Measurements from ENCODE around the gene TAGLN3. TPM values are rescaled to one million over a fixed set of nuclear protein-coding genes. Genes with fewer than 3 reads are reported as not detected.

Gene TAGLN3
- total RNA-seq, 2 donors from 2014 or later: 3.2 TPM; not detected in 1

DNA sequence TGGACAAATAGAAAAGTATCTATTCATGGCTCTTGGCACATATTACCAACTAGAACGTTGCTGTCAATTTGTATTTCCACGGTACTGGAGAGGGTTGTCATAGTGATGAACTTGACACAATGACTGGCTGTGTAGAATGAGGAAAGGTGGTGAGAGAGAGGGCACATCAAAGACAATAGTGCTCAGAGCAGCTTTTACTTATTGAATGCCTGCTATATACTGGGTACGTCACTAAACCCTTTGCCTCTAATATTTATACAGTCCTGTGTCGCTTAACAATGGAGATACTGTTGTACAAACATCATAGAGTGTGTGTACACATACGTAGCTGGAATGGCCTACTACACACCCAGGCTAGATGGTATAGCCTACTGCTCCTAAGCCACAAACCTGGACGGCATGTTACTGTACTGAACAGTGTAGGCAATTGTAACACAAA, 44.1 kb downstream of the TAGLN3 start:
- TF ChIP-seq POLR2AphosphoS5 (IDR thresholded peaks at IDR 0.05): no peak
- TF ChIP-seq POLR2A (IDR thresholded peaks at IDR 0.05): no peak
- TF ChIP-seq, protein P1, sequence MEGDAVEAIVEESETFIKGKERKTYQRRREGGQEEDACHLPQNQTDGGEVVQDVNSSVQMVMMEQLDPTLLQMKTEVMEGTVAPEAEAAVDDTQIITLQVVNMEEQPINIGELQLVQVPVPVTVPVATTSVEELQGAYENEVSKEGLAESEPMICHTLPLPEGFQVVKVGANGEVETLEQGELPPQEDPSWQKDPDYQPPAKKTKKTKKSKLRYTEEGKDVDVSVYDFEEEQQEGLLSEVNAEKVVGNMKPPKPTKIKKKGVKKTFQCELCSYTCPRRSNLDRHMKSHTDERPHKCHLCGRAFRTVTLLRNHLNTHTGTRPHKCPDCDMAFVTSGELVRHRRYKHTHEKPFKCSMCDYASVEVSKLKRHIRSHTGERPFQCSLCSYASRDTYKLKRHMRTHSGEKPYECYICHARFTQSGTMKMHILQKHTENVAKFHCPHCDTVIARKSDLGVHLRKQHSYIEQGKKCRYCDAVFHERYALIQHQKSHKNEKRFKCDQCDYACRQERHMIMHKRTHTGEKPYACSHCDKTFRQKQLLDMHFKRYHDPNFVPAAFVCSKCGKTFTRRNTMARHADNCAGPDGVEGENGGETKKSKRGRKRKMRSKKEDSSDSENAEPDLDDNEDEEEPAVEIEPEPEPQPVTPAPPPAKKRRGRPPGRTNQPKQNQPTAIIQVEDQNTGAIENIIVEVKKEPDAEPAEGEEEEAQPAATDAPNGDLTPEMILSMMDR (IDR thresholded peaks at IDR 0.05): no peak
- 61% methylated on average over 6 of the region's 6 CpGs for WGBS
- no peak for DNase-seq (ENCODE audit: low spot score)
- H3K9me3 ChIP-seq: no peaks in the 10 kb centered on the region
- no peak overlapping the region for H3K4me3 ChIP-seq
- no peaks in the 10 kb centered on the region for H3K4me1 ChIP-seq (replicated peaks)
- H3K36me3 ChIP-seq: no peaks in the 10 kb centered on the region
- H3K27ac ChIP-seq: no peak overlapping the region
- intact Hi-C loops (cut with DNase I): loop anchor here (5.0 kb wide), 1 partner anchor 376 kb away; no protein-coding TSS in a partner anchor
- H3K27me3 ChIP-seq (replicated peaks; ENCODE audit: insufficient read depth): no peaks in the 10 kb centered on the region

DNA sequence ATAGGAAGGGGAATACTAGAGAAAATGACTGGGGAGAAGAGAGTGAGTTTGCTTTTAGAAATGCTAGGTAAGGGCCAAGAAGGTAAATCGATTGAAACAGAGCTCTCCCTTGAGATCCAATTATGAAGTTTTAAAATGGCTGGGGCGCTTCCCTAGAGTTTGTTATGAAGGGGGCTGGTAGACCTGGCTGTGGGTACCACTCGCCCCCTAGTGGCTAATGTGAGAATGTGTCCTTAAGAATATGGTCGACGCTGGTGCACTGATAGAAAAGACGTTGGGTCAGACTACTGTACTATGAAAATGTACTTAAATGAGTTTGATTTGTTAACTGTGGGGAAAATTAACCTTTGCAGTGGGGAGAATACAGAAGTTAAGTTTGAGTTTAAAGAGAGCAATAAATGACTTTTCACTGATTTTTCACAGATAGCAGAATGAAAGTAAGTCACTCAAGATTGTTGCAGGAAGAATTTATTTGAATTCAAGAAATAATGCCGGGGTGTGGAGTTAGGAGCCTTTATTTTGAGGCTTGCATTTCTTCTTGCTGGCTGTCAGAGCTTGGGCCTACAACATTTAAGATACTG, 45.0 kb downstream of the TAGLN3 start:
- intact Hi-C loops (cut with DNase I): loop anchor here (5.0 kb wide), 1 partner anchor 376 kb away; no protein-coding TSS in a partner anchor
- no peak overlapping the region for H3K27ac ChIP-seq
- H3K4me3 ChIP-seq: no peak overlapping the region
- H3K4me1 ChIP-seq (replicated peaks): no peaks in the 10 kb centered on the region
- WGBS: 10% methylated on average over 7 of the region's 7 CpGs
- TF ChIP-seq, protein P1 (IDR thresholded peaks at IDR 0.05): peak; percentile 56 to 73 (median 66)
- TF ChIP-seq POLR2AphosphoS5 (IDR thresholded peaks at IDR 0.05): no peak
- no peak for TF ChIP-seq POLR2A (IDR thresholded peaks at IDR 0.05)
- no peaks in the 10 kb centered on the region for H3K36me3 ChIP-seq
- no peaks in the 10 kb centered on the region for H3K27me3 ChIP-seq (replicated peaks; ENCODE audit: insufficient read depth)
- no peaks in the 10 kb centered on the region for H3K9me3 ChIP-seq
- DNase-seq (ENCODE audit: low spot score): peak; percentile 14

DNA sequence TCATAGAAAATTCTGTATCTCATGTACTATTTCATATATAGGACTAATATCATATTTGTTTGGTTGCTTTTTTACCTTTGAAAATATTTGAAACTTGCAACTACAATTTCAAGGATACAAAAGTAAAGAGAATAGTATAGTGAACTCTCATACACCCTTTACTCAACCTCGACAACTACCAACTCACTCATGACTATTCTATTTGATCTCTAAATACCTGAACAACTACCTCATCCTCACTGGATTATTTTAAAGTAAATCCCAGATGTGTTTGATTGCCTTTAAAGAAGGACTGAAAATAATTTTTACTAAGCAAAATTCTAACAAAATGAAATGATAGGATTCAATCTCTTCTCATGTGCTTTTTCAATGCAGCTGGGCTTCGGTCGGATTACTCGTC, 47.9 kb downstream of the TAGLN3 start:
- Histone ChIP-seq H3K9me3 (no peaks in the 10 kb centered on the region), H3K36me3 (no peaks in the 10 kb centered on the region), H3K4me3 (no peak overlapping the region), H3K27ac (no peak overlapping the region), H3K27me3 (replicated peaks; ENCODE audit: insufficient read depth) (no peaks in the 10 kb centered on the region), H3K4me1 (replicated peaks) (no peaks in the 10 kb centered on the region)
- DNase-seq (ENCODE audit: low spot score): no peak
- 65% methylated on average over 4 of the region's 4 CpGs for WGBS
- TF ChIP-seq, protein P1 (IDR thresholded peaks at IDR 0.05): no peak
- TF ChIP-seq POLR2A (IDR thresholded peaks at IDR 0.05): no peak
- TF ChIP-seq POLR2AphosphoS5 (IDR thresholded peaks at IDR 0.05): no peak
- intact Hi-C loops (cut with DNase I): no loop called here

DNA sequence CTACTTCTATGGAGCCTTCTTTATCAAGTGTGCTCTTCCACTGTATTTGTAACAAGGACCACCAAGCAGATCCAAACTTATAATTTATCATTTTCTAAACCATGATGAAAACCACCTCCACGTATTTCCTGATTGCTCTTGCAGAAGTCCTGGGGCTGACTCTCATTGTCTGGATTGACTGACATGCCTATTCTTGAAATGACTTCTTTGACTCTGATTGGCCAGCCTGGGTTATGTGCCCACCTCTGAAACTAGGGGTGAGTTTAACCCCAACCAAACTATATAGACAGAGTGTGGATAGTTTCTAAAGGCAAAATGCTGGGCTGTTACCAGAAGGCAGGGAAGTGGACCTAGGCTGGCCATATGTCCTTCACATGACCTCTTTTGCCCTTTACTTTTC, 48.5 kb downstream of the TAGLN3 start:
- DNase-seq (ENCODE audit: low spot score): no peak
- no peak overlapping the region for H3K4me3 ChIP-seq
- intact Hi-C loops (cut with DNase I): no loop called here
- H3K27ac ChIP-seq: no peak overlapping the region
- H3K9me3 ChIP-seq: no peaks in the 10 kb centered on the region
- no peaks in the 10 kb centered on the region for H3K36me3 ChIP-seq
- H3K4me1 ChIP-seq (replicated peaks): no peaks in the 10 kb centered on the region
- TF ChIP-seq, protein P1 (IDR thresholded peaks at IDR 0.05): no peak
- no peak for TF ChIP-seq POLR2AphosphoS5 (IDR thresholded peaks at IDR 0.05)
- no peak for TF ChIP-seq POLR2A (IDR thresholded peaks at IDR 0.05)
- no peaks in the 10 kb centered on the region for H3K27me3 ChIP-seq (replicated peaks; ENCODE audit: insufficient read depth)
- WGBS: 81% methylated on average over 1 of the region's 1 CpG

DNA sequence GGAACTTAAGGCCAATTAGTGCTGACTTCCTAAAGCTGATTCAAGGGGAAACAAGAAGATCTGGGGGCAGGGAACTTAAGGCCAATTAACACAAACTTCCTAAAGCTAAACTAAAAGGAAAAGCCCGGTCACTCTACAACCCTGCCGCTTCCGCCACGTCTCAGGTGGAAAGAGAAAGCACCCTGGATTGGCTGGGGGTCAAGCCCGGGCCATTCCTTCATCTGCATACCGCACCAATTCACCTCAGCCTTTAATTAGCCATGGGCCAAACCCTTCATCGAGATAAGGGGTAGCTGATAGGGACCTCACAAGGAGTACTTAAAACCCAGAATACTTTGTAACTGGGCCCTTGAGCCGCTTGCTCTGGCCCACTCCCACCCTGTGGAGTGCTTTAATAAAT, 50.2 kb downstream of the TAGLN3 start:
- H3K9me3 ChIP-seq: no peaks in the 10 kb centered on the region
- WGBS: 81% methylated on average over 8 of the region's 8 CpGs
- H3K4me3 ChIP-seq: no peak overlapping the region
- H3K4me1 ChIP-seq (replicated peaks): no peaks in the 10 kb centered on the region
- intact Hi-C loops (cut with DNase I): no loop called here
- no peak for DNase-seq (ENCODE audit: low spot score)
- no peaks in the 10 kb centered on the region for H3K27me3 ChIP-seq (replicated peaks; ENCODE audit: insufficient read depth)
- H3K27ac ChIP-seq: no peak overlapping the region
- TF ChIP-seq, protein P1 (IDR thresholded peaks at IDR 0.05): no peak
- TF ChIP-seq POLR2A (IDR thresholded peaks at IDR 0.05) (no peak), POLR2AphosphoS5 (IDR thresholded peaks at IDR 0.05) (no peak)
- H3K36me3 ChIP-seq: no peaks in the 10 kb centered on the region
